Retinal pigment epithelial cell (primary cell): ENCODE results near the gene SDF4.

ENCODE experiments used
- DNase-seq: peaks from one replicate; pipeline ENCODE4 v3.0.0-alpha.2; 2010; ENCODE audit warnings: low read depth
- H3K4me3 ChIP-seq: 2 replicates; pipeline ENCODE4 v1.5.1; 2011; ENCODE audit warnings: mild to moderate bottlenecking, low read length, control low read depth, moderate library complexity
- CTCF ChIP-seq: conservative IDR thresholded peaks from 2 replicates; pipeline ENCODE4 v1.5.1; 2011; ENCODE audit warnings: low read depth, low read length, control low read depth, inconsistent platforms

The SDF4 gene

GRCh38 chr1:1183221-1183747, 48.5 kb downstream of the SDF4 start:
- DNase-seq = no peak
- TF ChIP-seq CTCF = no peak
- no peak overlapping the region for H3K4me3 ChIP-seq

DNA sequence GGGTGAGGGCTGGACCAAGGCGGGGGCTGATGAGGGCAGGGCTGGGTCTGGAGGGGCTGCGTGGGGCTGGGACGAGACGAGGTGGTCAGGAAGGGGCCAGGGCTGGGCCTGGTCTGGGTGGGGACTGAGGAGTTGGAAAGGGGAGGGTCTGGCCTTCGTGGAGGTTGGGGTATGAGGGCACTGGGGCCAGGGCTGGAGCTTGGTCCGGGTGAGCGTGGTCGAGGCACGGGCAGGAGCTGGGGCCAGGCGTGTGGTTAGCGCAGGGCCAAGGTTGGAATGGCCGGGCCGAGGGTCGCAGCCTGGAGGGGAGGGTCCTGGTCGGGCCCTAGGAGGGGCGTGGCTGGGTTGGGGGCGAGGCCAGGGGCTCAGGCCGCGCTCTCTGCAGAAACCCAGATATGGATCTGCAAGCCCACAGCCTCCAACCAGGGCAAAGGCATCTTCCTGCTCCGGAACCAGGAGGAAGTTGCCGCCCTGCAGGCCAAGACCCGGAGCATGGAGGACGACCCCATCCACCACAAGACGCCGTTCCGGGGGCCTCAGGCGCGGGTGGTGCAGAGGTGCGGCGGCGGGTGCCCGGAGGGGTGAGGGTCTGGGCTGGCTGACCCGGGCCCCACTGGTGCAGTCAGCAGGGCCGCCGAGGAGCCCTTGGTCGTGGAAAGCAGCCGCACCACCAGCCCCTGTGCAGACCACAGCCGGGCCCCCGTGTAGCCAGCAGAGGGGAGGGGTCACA, 49.1 kb downstream of the SDF4 start:
- TF ChIP-seq CTCF = no peak
- H3K4me3 ChIP-seq = no peak overlapping the region
- no peak for DNase-seq

GRCh38 chr1:1181938-1182410, 49.8 kb downstream of the SDF4 start:
- H3K4me3 ChIP-seq = no peak overlapping the region
- no peak for TF ChIP-seq CTCF
- DNase-seq = no peak

- TF ChIP-seq CTCF = no peak
- DNase-seq = no peak
- no peak overlapping the region for H3K4me3 ChIP-seq
These were observed 50.5 kb downstream of the SDF4 start for GRCh38 chr1:1181129-1181937.

GRCh38 chr1:1179983-1180861, 51.6 kb downstream of the SDF4 start:
- DNase-seq = no peak
- H3K4me3 ChIP-seq = no peak overlapping the region
- no peak for TF ChIP-seq CTCF

DNA sequence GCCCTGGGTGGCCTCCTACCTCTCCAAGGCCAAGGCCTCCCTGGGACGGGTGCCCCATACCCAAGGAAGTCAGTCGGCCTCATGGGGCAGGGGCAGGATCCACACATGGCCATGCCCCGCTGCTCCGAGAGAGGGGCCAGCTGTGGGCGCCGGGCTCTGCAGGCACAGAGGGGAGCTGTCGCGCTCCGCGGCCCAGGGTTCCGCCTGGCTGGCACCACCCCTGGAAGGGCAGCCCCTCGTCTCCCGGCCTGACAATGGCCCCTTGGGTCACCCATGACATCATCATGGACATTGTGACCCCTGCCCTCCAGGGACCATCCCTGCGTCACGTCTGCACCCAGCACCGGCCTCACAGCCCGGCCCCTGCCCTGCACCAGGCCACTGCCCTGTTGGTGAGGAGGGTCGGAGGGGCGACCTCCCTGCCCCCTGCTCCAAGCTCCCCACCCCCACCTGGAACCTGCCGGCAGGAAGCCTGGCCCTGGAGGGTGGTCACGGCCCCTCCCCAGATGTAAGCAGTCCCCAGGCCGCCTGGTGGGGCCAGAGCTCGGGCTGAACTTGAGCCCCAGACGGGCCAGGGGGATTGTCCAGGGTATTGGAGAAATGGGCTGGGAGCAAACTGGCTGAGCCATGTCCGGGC, 52.3 kb downstream of the SDF4 start:
- no peak for DNase-seq
- TF ChIP-seq CTCF = no peak
- H3K4me3 ChIP-seq = no peak overlapping the region
